ENCODE measurements around the gene FLT3.

DNA sequence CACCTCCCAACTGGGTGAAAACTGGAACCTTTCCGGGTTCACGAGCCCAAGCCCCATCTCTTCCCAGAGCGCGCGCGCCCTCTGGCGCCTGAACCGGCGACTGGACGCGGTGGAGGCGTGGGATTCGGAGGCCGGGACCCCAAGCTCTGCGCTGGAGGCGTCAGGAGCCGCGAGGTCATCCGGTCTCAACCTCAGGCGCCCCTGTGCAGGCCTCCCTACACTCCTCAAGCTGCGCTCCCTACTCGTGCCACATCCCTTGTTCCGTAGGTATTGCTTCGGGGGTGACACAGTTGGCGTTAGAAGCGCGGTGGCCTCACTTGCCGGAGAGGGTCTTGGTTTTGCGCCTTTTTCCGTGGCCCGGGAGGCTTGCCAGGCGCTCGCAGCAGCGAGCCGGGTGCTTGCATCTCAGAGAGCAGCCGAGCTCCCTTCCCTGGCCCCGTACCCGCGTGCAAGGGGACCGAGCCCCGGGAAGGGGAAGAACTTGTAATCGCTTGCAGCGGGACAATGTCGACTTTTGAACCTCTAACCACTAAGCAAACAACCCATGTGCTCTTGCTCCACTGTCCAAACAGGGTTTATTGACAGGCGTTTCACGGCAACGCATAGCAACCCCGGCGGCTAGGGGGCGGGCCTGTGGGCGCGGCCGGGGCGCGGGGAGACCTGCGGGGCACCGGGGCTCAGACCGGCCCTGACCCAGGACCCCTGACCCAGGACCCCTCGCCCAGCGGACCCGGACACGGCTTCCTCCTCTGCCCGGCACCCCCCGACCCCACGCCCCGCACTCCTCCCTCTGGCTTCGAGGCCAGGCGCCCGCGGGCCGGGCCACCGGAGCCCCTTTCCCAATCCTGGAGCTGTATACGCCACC is 139.8 kb downstream of the FLT3 start:
- TF ChIP-seq, protein P1, sequence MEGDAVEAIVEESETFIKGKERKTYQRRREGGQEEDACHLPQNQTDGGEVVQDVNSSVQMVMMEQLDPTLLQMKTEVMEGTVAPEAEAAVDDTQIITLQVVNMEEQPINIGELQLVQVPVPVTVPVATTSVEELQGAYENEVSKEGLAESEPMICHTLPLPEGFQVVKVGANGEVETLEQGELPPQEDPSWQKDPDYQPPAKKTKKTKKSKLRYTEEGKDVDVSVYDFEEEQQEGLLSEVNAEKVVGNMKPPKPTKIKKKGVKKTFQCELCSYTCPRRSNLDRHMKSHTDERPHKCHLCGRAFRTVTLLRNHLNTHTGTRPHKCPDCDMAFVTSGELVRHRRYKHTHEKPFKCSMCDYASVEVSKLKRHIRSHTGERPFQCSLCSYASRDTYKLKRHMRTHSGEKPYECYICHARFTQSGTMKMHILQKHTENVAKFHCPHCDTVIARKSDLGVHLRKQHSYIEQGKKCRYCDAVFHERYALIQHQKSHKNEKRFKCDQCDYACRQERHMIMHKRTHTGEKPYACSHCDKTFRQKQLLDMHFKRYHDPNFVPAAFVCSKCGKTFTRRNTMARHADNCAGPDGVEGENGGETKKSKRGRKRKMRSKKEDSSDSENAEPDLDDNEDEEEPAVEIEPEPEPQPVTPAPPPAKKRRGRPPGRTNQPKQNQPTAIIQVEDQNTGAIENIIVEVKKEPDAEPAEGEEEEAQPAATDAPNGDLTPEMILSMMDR (conservative IDR thresholded peaks at IDR 0.05): no peak
- no peak for TF ChIP-seq ZFX (IDR thresholded peaks at IDR 0.05)

Data from C4-2B (cell line).